HepG2 (cell line): Measurements from ENCODE around the gene MYO1E. TPM values are rescaled to one million over a fixed set of nuclear protein-coding genes. Genes with fewer than 3 reads are reported as not detected.

Experiments used
- ATAC-seq: fragments of 200-7000 bp; cut with Tn5 transposase; 3 replicates; pipeline ENCODE4 v1.9.1; 2020; ENCODE audit warnings: mild to moderate bottlenecking, moderate library complexity
- BruUV-seq: library from RNA; stranded (reverse); fragments of 400-500 nt; replicated peaks from 2 replicates; lab custom pipeline; 2021; lab: Mats Ljungman, UMichigan
- CTCF ChIA-PET: fragments of 300-600 bp; formaldehyde crosslinking; extraction: SDS; loops from one replicate; lab custom pipeline; 2021; ENCODE audit warnings: low total read pairs, inconsistent platforms, low intra/inter-chr PET ratio; lab: Yijun Ruan, JAX
- POLR2A ChIA-PET: fragments of 350-600 bp; sonication (Branson Sonifier 250); formaldehyde crosslinking; loops from one replicate; lab custom pipeline; 2020; ENCODE audit warnings: antibody characterized with exemption, inconsistent platforms; lab: Yijun Ruan, JAX
- DNase-seq: peaks from one replicate; pipeline ENCODE4 v3.0.0-alpha.2; 2015; ENCODE audit warnings: low spot score
- FAIRE-seq: peaks from 3 replicates; lab custom pipeline; 2011; peaks lifted over from hg19 to GRCh38; lab: Jason Lieb, UNC
- H2AFZ ChIP-seq: one replicate; pipeline ENCODE4 v1.6.1; 2011; ENCODE audit warnings: low read length, inconsistent platforms
- H3K27ac ChIP-seq: fragments of 300-600 bp; 3 replicates; pipeline ENCODE4 v1.8.0; 2011; ENCODE audit warnings: mixed run types, mild to moderate bottlenecking, mixed read lengths, low read length, inconsistent platforms; ENCODE audit not compliant: insufficient read depth; ENCODE audit errors: extremely low read length
- H3K27me3 ChIP-seq, 2 experiments: fragments of 200-600 bp in 1 of 2; 2 replicates in 1 of 2; 3 replicates in 1 of 2; pipeline versions ENCODE4 v1.6.0 to v1.8.0; 2011; ENCODE audit warnings: low read length in 2 of 2, mild to moderate bottlenecking in 2 of 2, moderate library complexity in 2 of 2, inconsistent platforms in 1 of 2; ENCODE audit not compliant: insufficient read depth in 2 of 2, control insufficient read depth in 1 of 2
- H3K36me3 ChIP-seq, 2 experiments: fragments of 200-600 bp in 1 of 2; replicated peaks in 1 of 2; 2 replicates in 1 of 2; 3 replicates in 1 of 2; pipeline versions ENCODE4 v1.5.1 to v1.8.0; 2011; ENCODE audit warnings: low read length in 2 of 2, inconsistent platforms in 1 of 2; ENCODE audit not compliant: insufficient read depth in 2 of 2, control insufficient read depth in 1 of 2
- H3K4me1 ChIP-seq: 2 replicates; pipeline ENCODE4 v1.5.1; 2012; ENCODE audit warnings: low read length, inconsistent platforms; ENCODE audit not compliant: insufficient read depth
- H3K4me2 ChIP-seq: 2 replicates; pipeline ENCODE4 v1.6.0; 2011; ENCODE audit warnings: low read depth, low read length, inconsistent platforms
- H3K4me3 ChIP-seq, 3 experiments: fragments of 200-600 bp in 1 of 3; sonication (generic), shearing (Covaris generic) in 1 of 3; replicated peaks in 1 of 3; 2 replicates each; pipeline ENCODE4 v1.5.1; 2011 to 2016; ENCODE audit warnings: low read length in 3 of 3, inconsistent platforms in 2 of 3, low read depth in 2 of 3, mild to moderate bottlenecking in 2 of 3, control low read depth in 1 of 3, mixed read lengths in 1 of 3; ENCODE audit not compliant: insufficient read depth in 1 of 3
- H3K79me2 ChIP-seq: one replicate; pipeline ENCODE4 v1.6.1; 2011; ENCODE audit warnings: low read length, inconsistent platforms; ENCODE audit not compliant: insufficient read depth
- H3K9ac ChIP-seq: 2 replicates; pipeline ENCODE4 v1.6.0; 2011; ENCODE audit warnings: mild to moderate bottlenecking, low read depth, low read length, inconsistent platforms; ENCODE audit not compliant: insufficient read depth
- H3K9me3 ChIP-seq: 2 replicates; pipeline ENCODE4 v1.5.1; 2012; ENCODE audit warnings: mild to moderate bottlenecking, low read length
- H4K20me1 ChIP-seq: 2 replicates; pipeline ENCODE4 v1.6.0; 2011; ENCODE audit warnings: inconsistent platforms, mild to moderate bottlenecking, low read length, moderate library complexity; ENCODE audit not compliant: insufficient read depth
- CHCHD3 ChIP-seq: sonication (generic); formaldehyde crosslinking; IDR thresholded peaks from 2 replicates; pipeline ENCODE4 v1.8.0; 2022; ENCODE audit warnings: mild to moderate bottlenecking, missing genetic modification reagents, moderate library complexity
- GABPB1 ChIP-seq: IDR thresholded peaks from 2 replicates; pipeline ENCODE4 v1.6.1; 2016; ENCODE audit warnings: mild to moderate bottlenecking, missing genetic modification reagents, moderate library complexity, missing compliant biosample characterization
- GTF3A ChIP-seq: sonication (generic); formaldehyde crosslinking; conservative IDR thresholded peaks from 2 replicates; pipeline ENCODE4 v1.4.0; 2020; ENCODE audit warnings: mild to moderate bottlenecking, missing genetic modification reagents
- KLF9 ChIP-seq: IDR thresholded peaks from 2 replicates; pipeline ENCODE4 v1.6.1; 2016; ENCODE audit warnings: low read depth
- NCOA1 ChIP-seq: sonication (generic); formaldehyde crosslinking; IDR thresholded peaks from 2 replicates; pipeline ENCODE4 v1.9.0; 2021; ENCODE audit warnings: missing genetic modification reagents
- RAD21 ChIP-seq: fragments of 450-650 bp; formaldehyde crosslinking; IDR thresholded peaks from 2 replicates; pipeline ENCODE4 v1.5.0; 2020; ENCODE audit warnings: mild to moderate bottlenecking
- ZNF567 ChIP-seq: sonication (generic); formaldehyde crosslinking; IDR thresholded peaks from 2 replicates; pipeline ENCODE4 v1.8.1; 2023; ENCODE audit warnings: mild to moderate bottlenecking, missing genetic modification reagents, borderline replicate concordance
- WGBS: methylation state at CpG from one replicate; pipeline ENCODE4 v1.1.6; 2017; ENCODE audit warnings: low lambda C conversion rate; 5-methylcytosine and 5-hydroxymethylcytosine counted together
- in situ Hi-C: cut with HindIII; loops from 2 replicates; pipeline ENCODE4 v1.10.0; 2017; ENCODE audit warnings: low pct_unique_long_range_greater_than_20kb; ENCODE audit not compliant: extremely low pct_ligation_motif_present
- intact Hi-C: fragments of 100-400 bp; cut with micrococcal nuclease; formaldehyde crosslinking; loops from one replicate; pipeline ENCODE4 v1.10.0; 2022; ENCODE audit not compliant: unreplicated experiment
- polyA plus RNA-seq, 8 experiments: library from polyadenylated mRNA; depleted of rRNA in 3 of 8; stranded (reverse) in 7 of 8; unstranded in 1 of 8; fragments of >200 nt; fragmentation: Illumina TruSeq in 4 of 8; extraction: Trizol in 4 of 8; gene quantifications; 2 replicates each; pipeline versions ENCODE4 v1.2.1 to v1.2.3, GENCODE V29; 2011 to 2016; ENCODE audit warnings: low read depth in 4 of 8, missing spikeins in 1 of 8, mixed read lengths in 1 of 8; ENCODE audit not compliant: insufficient read depth in 1 of 8
- total RNA-seq, 5 experiments: library from RNA; depleted of rRNA; stranded (reverse); fragments of >200 nt; fragmentation: Illumina TruSeq; extraction: Trizol; gene quantifications; 2 replicates each; pipeline ENCODE4 v1.2.3, GENCODE V29; 2016; ENCODE audit warnings: low read depth in 1 of 5

Gene MYO1E
- total and polyA plus RNA-seq, 2 of the 13 experiments (the other 11 are each of a cell fraction or from before 2014, with no cell fraction given): 15.7 to 25.1 TPM

DNA sequence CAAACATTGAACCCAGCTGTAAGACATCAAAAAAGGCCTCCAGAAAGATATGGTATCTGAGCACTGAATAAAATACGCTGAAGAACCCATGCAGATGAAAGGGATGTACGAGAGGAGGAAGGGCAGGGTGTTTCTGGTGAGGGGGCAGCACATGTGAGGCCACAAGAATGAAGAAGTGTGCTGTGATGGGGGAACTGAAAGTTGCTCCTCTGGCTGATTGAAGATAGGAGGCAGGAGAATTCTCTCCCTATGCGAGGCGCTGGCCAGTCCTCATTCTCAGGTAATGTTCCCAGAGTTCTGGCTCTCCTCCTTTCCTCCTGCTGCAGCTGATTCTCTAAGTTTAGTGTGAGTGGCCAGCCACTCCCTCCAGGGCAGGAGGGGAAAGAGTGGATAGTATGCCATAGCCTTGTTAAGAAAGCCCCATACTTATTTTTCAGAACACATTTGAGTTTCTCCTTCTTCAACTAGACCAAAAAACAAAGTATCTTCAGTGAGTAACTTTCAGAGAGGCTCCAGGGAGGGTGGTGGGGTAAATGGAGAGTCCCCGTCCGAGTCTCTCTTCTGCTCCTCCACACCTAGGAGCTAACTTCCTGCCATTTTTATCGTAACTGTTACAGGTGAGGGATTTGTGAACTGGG, 26.9 kb upstream of the MYO1E start:
- Histone ChIP-seq H3K9ac (no peak overlapping the region), H3K27me3 (peaks cover 0 to 53% of the 10 kb centered on the region in 2 experiments; a peak in 4 of 5 replicates), H3K9me3 (no peaks in the 10 kb centered on the region), H3K36me3 (no peaks in the 10 kb centered on the region), H2AFZ (no peak overlapping the region), H3K4me3 (no peak overlapping the region), H3K79me2 (no peaks in the 10 kb centered on the region), H4K20me1 (no peaks in the 10 kb centered on the region), H3K4me2 (no peak overlapping the region; the same call in 1 of the 2 replicates), H3K27ac (no peak overlapping the region), H3K4me1 (peaks cover 31% of the 10 kb centered on the region)
- intact Hi-C loops: no loop called here
- FAIRE-seq (no peak), ATAC-seq (no peak), DNase-seq (no peak)
- ChIA-PET CTCF (no interaction called here), POLR2A (no interaction called here)
- in situ Hi-C loops: no loop called here
- no peak for TF ChIP-seq GABPB1 (CRISPR knock-in tag)
- 26% methylated on average over 7 of the region's 7 CpGs for WGBS
- no TSS peak for BruUV-seq

GRCh38 chr15:59398220-59398619, 25.5 kb upstream of the MYO1E start:
- ATAC-seq (no peak), FAIRE-seq (no peak), DNase-seq (no peak)
- no peak overlapping the region for H3K27ac ChIP-seq
- peaks cover 31% of the 10 kb centered on the region for H3K4me1 ChIP-seq
- no peaks in the 10 kb centered on the region for H4K20me1 ChIP-seq
- H3K79me2 ChIP-seq: no peaks in the 10 kb centered on the region
- peaks cover 0 to 55% of the 10 kb centered on the region in 2 experiments for H3K27me3 ChIP-seq
- H3K9me3 ChIP-seq: no peaks in the 10 kb centered on the region
- 0% methylated on average over 1 of the region's 1 CpG for WGBS
- ChIA-PET CTCF (no interaction called here), POLR2A (no interaction called here)
- H3K4me2 ChIP-seq: no peak overlapping the region
- no TSS peak for BruUV-seq
- no peaks in the 10 kb centered on the region for H3K36me3 ChIP-seq
- intact Hi-C loops (no loop called here), in situ Hi-C loops (no loop called here)
- no peak overlapping the region for H3K9ac ChIP-seq
- TF ChIP-seq RAD21 (CRISPR knock-in tag): no peak
- TF ChIP-seq ZNF567 (CRISPR knock-in tag): no peak
- TF ChIP-seq NCOA1: no peak
- no peak for TF ChIP-seq GTF3A (CRISPR knock-in tag)
- TF ChIP-seq CHCHD3 (CRISPR knock-in tag): no peak
- TF ChIP-seq KLF9 (CRISPR knock-in tag): no peak
- no peak overlapping the region for H2AFZ ChIP-seq
- no peak overlapping the region for H3K4me3 ChIP-seq
